Neuronal stem cell (in vitro differentiated cells): ENCODE data around the gene MTX3.

ENCODE experiments used
- DNase-seq: peaks from one replicate; pipeline ENCODE4 v3.0.0-alpha.2; 2013; ENCODE audit warnings: low spot score
- H2AFZ ChIP-seq: one replicate; pipeline ENCODE4 v1.6.1; 2013; ENCODE audit warnings: mild to moderate bottlenecking, low read length, inconsistent platforms
- H2AK5ac ChIP-seq: 2 replicates; pipeline ENCODE4 v1.6.1; 2013; ENCODE audit warnings: low read depth, mild to moderate bottlenecking, inconsistent platforms, low read length, moderate library complexity, mixed read lengths
- H2BK120ac ChIP-seq: 2 replicates; pipeline ENCODE4 v1.6.1; 2013; ENCODE audit warnings: low read depth, mild to moderate bottlenecking, inconsistent platforms, low read length, moderate library complexity, mixed read lengths
- H2BK12ac ChIP-seq: one replicate; pipeline ENCODE4 v1.6.1; 2013; ENCODE audit warnings: low read length, inconsistent platforms
- H2BK15ac ChIP-seq: 2 replicates; pipeline ENCODE4 v1.6.1; 2013; ENCODE audit warnings: mild to moderate bottlenecking, low read length, inconsistent platforms, mixed read lengths
- H2BK5ac ChIP-seq: one replicate; pipeline ENCODE4 v1.6.1; 2013; ENCODE audit warnings: inconsistent platforms, mild to moderate bottlenecking, low read length, moderate library complexity
- H3K14ac ChIP-seq: one replicate; pipeline ENCODE4 v1.6.1; 2013; ENCODE audit warnings: low read length, inconsistent platforms
- H3K18ac ChIP-seq: 2 replicates; pipeline ENCODE4 v1.6.1; 2013; ENCODE audit warnings: low read length, inconsistent platforms
- H3K23ac ChIP-seq: 2 replicates; pipeline ENCODE4 v1.6.1; 2013; ENCODE audit warnings: low read depth, mild to moderate bottlenecking, mixed read lengths, low read length, inconsistent platforms; ENCODE audit not compliant: poor library complexity
- H3K27ac ChIP-seq: replicated peaks from 3 replicates; pipeline ENCODE4 v1.5.1; 2013; ENCODE audit warnings: low read length, inconsistent platforms
- H3K27me3 ChIP-seq, 3 experiments: 2 replicates each; pipeline ENCODE4 v1.6.1; 2013; ENCODE audit warnings: low read length in 3 of 3, mild to moderate bottlenecking in 2 of 3, inconsistent platforms in 1 of 3, low read depth in 1 of 3, mixed read lengths in 1 of 3, moderate library complexity in 1 of 3; ENCODE audit not compliant: control insufficient read depth in 3 of 3, insufficient read depth in 3 of 3
- H3K36me3 ChIP-seq, 2 donors: replicated peaks in 1 of 2; 2 replicates each; pipeline ENCODE4 v1.6.1; 2013; ENCODE audit warnings: low read length in 2 of 2; ENCODE audit not compliant: control insufficient read depth in 2 of 2, insufficient read depth in 2 of 2
- H3K4ac ChIP-seq: 2 replicates; pipeline ENCODE4 v1.6.1; 2013; ENCODE audit warnings: inconsistent platforms, mild to moderate bottlenecking, low read length, moderate library complexity
- H3K4me1 ChIP-seq, 2 donors: 1 replicate in 1 of 2; 2 replicates in 1 of 2; pipeline ENCODE4 v1.6.1; 2013; ENCODE audit warnings: low read length in 2 of 2, low read depth in 1 of 2; ENCODE audit not compliant: control insufficient read depth in 2 of 2, insufficient read depth in 1 of 2
- H3K4me2 ChIP-seq: one replicate; pipeline ENCODE4 v1.6.1; 2013; ENCODE audit warnings: mild to moderate bottlenecking, low read length, inconsistent platforms; ENCODE audit not compliant: insufficient read depth, poor library complexity, severe bottlenecking
- H3K4me3 ChIP-seq, 2 donors: 2 replicates each; pipeline ENCODE4 v1.5.1; 2013; ENCODE audit warnings: low read length in 2 of 2, mild to moderate bottlenecking in 2 of 2, inconsistent platforms in 1 of 2, moderate library complexity in 1 of 2
- H3K79me1 ChIP-seq: one replicate; pipeline ENCODE4 v1.6.1; 2013; ENCODE audit warnings: low read depth, mild to moderate bottlenecking, inconsistent platforms, low read length, moderate library complexity
- H3K9ac ChIP-seq: one replicate; pipeline ENCODE4 v1.6.1; 2013; ENCODE audit warnings: mild to moderate bottlenecking, low read depth, low read length, inconsistent platforms; ENCODE audit not compliant: poor library complexity
- H3K9me3 ChIP-seq, 2 donors: replicated peaks in 1 of 2; 2 replicates each; pipeline versions ENCODE3 to v1.6.1; 2013; ENCODE audit warnings: low read length in 2 of 2, mild to moderate bottlenecking in 2 of 2, inconsistent platforms in 1 of 2, low read depth in 1 of 2, mixed read lengths in 1 of 2, moderate library complexity in 1 of 2; ENCODE audit not compliant: control insufficient read depth in 2 of 2, insufficient read depth in 1 of 2
- H4K8ac ChIP-seq: one replicate; pipeline ENCODE4 v1.6.1; 2013; ENCODE audit warnings: low read depth, mild to moderate bottlenecking, inconsistent platforms, low read length, moderate library complexity
- H4K91ac ChIP-seq: one replicate; pipeline ENCODE4 v1.6.1; 2013; ENCODE audit warnings: low read length, low read depth, mild to moderate bottlenecking, inconsistent platforms; ENCODE audit not compliant: poor library complexity
- WGBS, 2 donors: extraction: QIAGEN DNeasy Blood & Tissue Kit; methylation state at CpG; one replicate each; pipeline ENCODE4 v1.1.7; 2013; ENCODE audit warnings: missing lambda C conversion rate in 2 of 2, mixed read lengths in 1 of 2; ENCODE audit not compliant: insufficient read length in 2 of 2, insufficient replicate concordance in 1 of 2; ENCODE audit errors: extremely low coverage in 2 of 2; 5-methylcytosine and 5-hydroxymethylcytosine counted together

The MTX3 gene

DNA sequence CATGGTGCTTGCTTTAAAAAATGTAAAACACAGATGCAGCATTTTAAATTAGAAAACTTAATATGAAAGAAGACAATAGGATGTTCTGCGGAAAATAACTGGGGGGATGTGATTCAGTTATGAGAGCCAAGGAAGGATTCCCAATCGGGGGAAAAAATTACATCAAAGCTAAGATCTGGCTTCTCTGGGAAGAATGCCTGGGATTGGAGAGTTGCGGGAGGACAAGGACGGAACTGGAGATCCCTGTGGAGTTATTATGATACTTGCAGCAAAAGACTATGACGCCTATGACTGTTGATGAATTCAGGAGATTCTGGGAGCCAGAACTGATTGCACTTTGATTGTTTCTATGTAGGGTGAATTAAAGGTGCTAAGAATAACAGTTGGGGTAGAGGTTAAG is 24.6 kb downstream of the MTX3 start:
- Histone ChIP-seq H3K4me1 (peaks cover 11 to 15% of the 10 kb centered on the region in 2 donors), H3K4me3 (no peak overlapping the region), H4K91ac (no peak overlapping the region), H4K8ac (no peak overlapping the region), H2AK5ac (no peak overlapping the region), H3K14ac (no peak overlapping the region), H3K27me3 (no peaks in the 10 kb centered on the region), H3K27ac (no peak overlapping the region), H3K9ac (no peak overlapping the region), H2BK5ac (no peak overlapping the region), H2AFZ (no peak overlapping the region), H3K4me2 (no peak overlapping the region), H3K18ac (no peak overlapping the region), H2BK12ac (no peak overlapping the region), H2BK120ac (no peak overlapping the region), H3K9me3 (no peaks in the 10 kb centered on the region), H3K23ac (no peak overlapping the region), H3K36me3 (no peaks in the 10 kb centered on the region), H3K4ac (no peak overlapping the region), H2BK15ac (no peak overlapping the region), H3K79me1 (no peaks in the 10 kb centered on the region)
- no peak for DNase-seq
- no CpG with 5 or more reads among the region's 5 CpGs for WGBS, 2 donors

DNA sequence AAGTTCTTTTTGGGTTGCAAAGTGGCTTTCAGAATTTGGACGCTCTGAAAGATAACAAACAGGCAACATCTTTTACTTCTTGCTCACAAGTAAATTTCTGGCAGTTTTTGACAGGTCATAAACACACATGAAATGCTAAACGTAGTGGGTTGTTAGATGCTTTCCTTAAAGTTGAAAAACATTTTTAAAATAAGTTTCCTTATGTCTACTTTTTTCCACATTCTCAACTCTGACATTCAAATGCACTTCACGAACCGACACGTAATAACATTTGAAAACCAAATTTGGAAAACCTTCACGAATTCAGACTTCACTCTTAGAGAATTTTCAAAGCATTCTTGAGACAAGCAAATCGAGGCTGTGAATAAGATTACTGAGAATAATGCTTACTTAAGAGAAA is 26.9 kb downstream of the MTX3 start:
- Histone ChIP-seq H3K4me2 (no peak overlapping the region), H2AFZ (no peak overlapping the region), H3K9ac (no peak overlapping the region), H3K4ac (no peak overlapping the region), H3K23ac (no peak overlapping the region), H3K14ac (no peak overlapping the region), H2BK12ac (no peak overlapping the region), H3K9me3 (no peaks in the 10 kb centered on the region), H4K91ac (no peak overlapping the region), H3K79me1 (no peaks in the 10 kb centered on the region), H2BK120ac (no peak overlapping the region), H3K18ac (no peak overlapping the region), H4K8ac (no peak overlapping the region), H3K36me3 (no peaks in the 10 kb centered on the region), H2BK15ac (no peak overlapping the region), H2BK5ac (no peak overlapping the region), H3K4me1 (peaks cover 11 to 15% of the 10 kb centered on the region in 2 donors), H2AK5ac (no peak overlapping the region), H3K4me3 (no peak overlapping the region), H3K27ac (no peak overlapping the region), H3K27me3 (no peaks in the 10 kb centered on the region)
- no CpG with 5 or more reads among the region's 7 CpGs for WGBS, 2 donors
- DNase-seq = no peak

DNA sequence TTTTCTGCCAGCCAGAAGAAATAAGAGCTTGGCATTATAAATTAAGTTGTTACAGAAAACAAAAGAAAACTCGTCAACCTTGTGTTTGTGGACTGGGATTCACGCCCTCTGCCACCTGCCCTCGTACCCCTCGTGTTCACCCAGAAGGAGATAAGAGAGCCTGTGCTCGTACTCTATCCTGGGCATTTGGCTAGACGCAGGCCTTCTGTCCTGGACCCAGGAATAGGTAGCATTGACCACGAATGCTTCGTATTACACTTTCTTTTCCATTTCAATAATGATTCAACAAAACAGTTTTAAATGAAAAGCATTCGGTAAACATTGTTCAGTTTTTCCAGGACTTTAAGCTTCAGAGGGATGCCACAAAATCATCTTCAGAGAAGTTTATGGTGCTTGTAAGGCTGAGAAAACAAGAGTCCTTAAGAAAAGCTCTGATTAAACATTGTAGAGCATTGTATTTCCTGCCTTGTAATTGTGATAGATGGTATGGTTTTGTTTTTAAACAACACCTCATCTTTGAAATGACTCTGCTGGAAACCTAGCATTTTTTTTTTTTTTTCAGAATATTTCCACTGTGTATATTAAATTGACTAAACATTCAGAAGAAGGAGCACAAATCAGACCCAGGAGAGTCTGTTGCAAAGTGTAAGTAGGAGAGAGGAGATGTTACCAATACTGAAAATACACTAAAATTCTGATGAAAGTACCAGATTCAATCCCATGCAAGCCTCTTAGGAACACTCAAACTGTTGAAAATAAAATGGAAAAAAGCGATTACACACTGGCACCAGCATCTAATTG is 27.6 kb downstream of the MTX3 start:
- no peak overlapping the region for H2BK120ac ChIP-seq
- H2BK15ac ChIP-seq = no peak overlapping the region
- no peak overlapping the region for H2BK12ac ChIP-seq
- H2AFZ ChIP-seq = peak overlapping the region; percentile 88
- H3K79me1 ChIP-seq = no peaks in the 10 kb centered on the region
- H3K4me3 ChIP-seq = no peak overlapping the region
- H4K8ac ChIP-seq = no peak overlapping the region
- H3K4me1 ChIP-seq = peaks cover 11 to 15% of the 10 kb centered on the region in 2 donors
- H3K9ac ChIP-seq = no peak overlapping the region
- H3K36me3 ChIP-seq = no peaks in the 10 kb centered on the region
- H3K9me3 ChIP-seq = peaks cover 0 to 4% of the 10 kb centered on the region in 2 donors
- H3K23ac ChIP-seq = no peak overlapping the region
- WGBS, 2 donors = no CpG with 5 or more reads among the region's 10 CpGs
- H3K4ac ChIP-seq = no peak overlapping the region
- no peak overlapping the region for H3K27ac ChIP-seq
- no peak overlapping the region for H2AK5ac ChIP-seq
- H3K14ac ChIP-seq = no peak overlapping the region
- no peak overlapping the region for H3K18ac ChIP-seq
- DNase-seq = no peak
- H2BK5ac ChIP-seq = no peak overlapping the region
- H4K91ac ChIP-seq = no peak overlapping the region
- no peak overlapping the region for H3K4me2 ChIP-seq
- H3K27me3 ChIP-seq = no peaks in the 10 kb centered on the region

DNA sequence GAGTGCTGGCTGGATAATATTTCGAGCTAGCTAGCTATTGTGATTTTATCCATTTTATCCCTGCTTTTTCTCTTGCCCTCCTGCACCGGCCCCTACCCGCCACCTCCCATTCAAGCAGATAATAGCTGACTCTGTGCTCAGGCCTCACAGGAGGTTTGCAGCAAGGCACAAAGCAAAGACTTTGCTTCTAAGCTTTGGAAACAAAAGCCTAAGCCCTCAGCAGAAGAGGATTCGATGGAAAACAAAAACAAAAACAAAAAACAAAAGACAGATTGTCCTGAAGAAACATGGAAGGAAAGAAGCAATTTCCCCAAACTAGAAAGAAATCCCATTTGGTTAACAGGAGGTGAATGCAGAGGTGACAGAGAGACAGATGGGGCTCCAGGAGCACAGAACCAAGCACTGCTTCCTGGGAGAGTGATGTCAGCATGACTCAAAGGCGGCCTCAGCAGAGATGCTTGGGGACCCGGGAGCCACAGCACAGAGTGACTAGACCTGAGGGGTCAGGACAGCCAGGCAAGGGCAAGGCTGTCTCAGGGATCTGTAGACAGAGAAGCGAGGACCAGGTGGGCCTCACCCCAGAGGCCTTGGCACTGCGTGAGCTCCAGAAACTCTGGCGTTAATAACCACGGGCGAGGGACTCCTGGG is 28.4 kb downstream of the MTX3 start:
- Histone ChIP-seq H3K27ac (peak overlapping the region; percentile 85), H2AFZ (peak overlapping the region; percentile 88), H4K8ac (no peak overlapping the region), H3K18ac (peak overlapping the region; percentile 68), H2BK5ac (peak overlapping the region; percentile 77), H3K4me1 (peaks cover 11 to 13% of the 10 kb centered on the region in 2 donors), H4K91ac (no peak overlapping the region), H3K79me1 (no peaks in the 10 kb centered on the region), H3K4ac (no peak overlapping the region), H3K4me3 (no peak overlapping the region), H3K23ac (no peak overlapping the region), H3K4me2 (peak overlapping the region; percentile 27), H2AK5ac (no peak overlapping the region), H2BK15ac (peak overlapping the region; percentile 53), H3K14ac (no peak overlapping the region), H3K9ac (no peak overlapping the region), H3K36me3 (no peaks in the 10 kb centered on the region), H3K27me3 (no peaks in the 10 kb centered on the region), H2BK12ac (no peak overlapping the region), H3K9me3 (peaks cover 0 to 4% of the 10 kb centered on the region in 2 donors), H2BK120ac (no peak overlapping the region)
- DNase-seq = peak; percentile 38
- no CpG with 5 or more reads among the region's 11 CpGs for WGBS, 2 donors
